K562 (cell line): ENCODE data around the gene PITPNC1. TPM values are rescaled to one million over a fixed set of nuclear protein-coding genes. Genes with fewer than 3 reads are reported as not detected.

Source experiments
- ARHGAP35 ChIP-seq: fragments of 450-650 bp; IDR thresholded peaks from 2 replicates; pipeline ENCODE4 v1.6.1; 2018; ENCODE audit not compliant: partially characterized antibody
- CEBPG ChIP-seq, 3 experiments: fragments of 200-800 bp in 1 of 3; sonication (Bioruptor generic) in 1 of 3; sonication (generic) in 1 of 3; formaldehyde crosslinking in 1 of 3; IDR thresholded peaks in 2 of 3; conservative IDR thresholded peaks in 1 of 3; 2 replicates each; pipeline versions ENCODE4 v1.6.1 to v1.8.0; 2016 to 2022; ENCODE audit warnings: missing compliant biosample characterization in 2 of 3, missing genetic modification characterization in 2 of 3, mild to moderate bottlenecking in 1 of 3, missing genetic modification reagents in 1 of 3
- HMGXB4 ChIP-seq: sonication (generic); formaldehyde crosslinking; IDR thresholded peaks from 2 replicates; pipeline ENCODE4 v1.8.1; 2023; ENCODE audit warnings: mild to moderate bottlenecking, missing genetic modification reagents
- SIN3A ChIP-seq, 2 experiments: fragments of 150-350 bp in 1 of 2; IDR thresholded peaks; 2 replicates each; pipeline ENCODE4 v1.6.1; 2011 to 2016; ENCODE audit warnings: borderline replicate concordance in 2 of 2, low read depth in 2 of 2, low read length in 2 of 2, mild to moderate bottlenecking in 2 of 2, moderate library complexity in 2 of 2; ENCODE audit not compliant: control insufficient read depth in 1 of 2
- UBTF ChIP-seq, 2 experiments: IDR thresholded peaks; 2 replicates each; pipeline ENCODE4 v1.6.1; 2012; ENCODE audit warnings: improper control_type of control experiment in 2 of 2, low read depth in 2 of 2, low read length in 2 of 2, borderline replicate concordance in 1 of 2
- ZNF121 ChIP-seq: sonication (generic); formaldehyde crosslinking; conservative IDR thresholded peaks from 2 replicates; pipeline ENCODE4 v1.8.0; 2022; ENCODE audit warnings: missing genetic modification reagents
- polyA plus RNA-seq, 8 experiments: library from polyadenylated mRNA; depleted of rRNA in 4 of 8; stranded (reverse) in 5 of 8; unstranded in 3 of 8; fragments of >200 nt; fragmentation: Nextera tagmentation in 2 of 8; fragmentation: Illumina TruSeq in 1 of 8; extraction: Ambion mirVana in 2 of 8; extraction: Trizol in 1 of 8; gene quantifications; 2 replicates each; pipeline versions ENCODE4 v1.2.1 to v1.2.3, GENCODE V29; 2011 to 2014; ENCODE audit warnings: inconsistent platforms in 1 of 8, missing spikeins in 1 of 8
- total RNA-seq, 7 experiments: library from RNA; depleted of rRNA in 6 of 7; stranded (reverse); fragments of >200 nt in 6 of 7; fragmentation: Illumina TruSeq in 2 of 7; extraction: Trizol in 2 of 7; gene quantifications; 2 replicates each; pipeline versions ENCODE4 v1.2.1 to v1.2.3, GENCODE V29; 2011 to 2021; ENCODE audit warnings: low replicate concordance in 1 of 7

PITPNC1 gene
- total and polyA plus RNA-seq, 9 of the 15 experiments (the other 6 are each of a cell fraction or from before 2014, with no cell fraction given): 0.11 to 1.1 (median 0.65) TPM

- TF ChIP-seq ARHGAP35 (no peak), HMGXB4 (CRISPR knock-in tag) (no peak), ZNF121 (peak; percentile 37; the same call in 1 of the 2 replicates), CEBPG (CRISPR knock-in tag; IDR thresholded peaks at IDR 0.05) (no peak), CEBPG (tag; conservative IDR thresholded peaks at IDR 0.05 in 1 of 2, IDR thresholded peaks at IDR 0.05 in 1 of 2) (no peak), SIN3A (IDR thresholded peaks at IDR 0.05; ENCODE audit: borderline replicate concordance in 2 of 2, control insufficient read depth in 1 of 2, low read depth in 2 of 2, low read length in 2 of 2) (no peak), UBTF (IDR thresholded peaks at IDR 0.05; ENCODE audit: borderline replicate concordance in 1 of 2, low read depth in 2 of 2, low read length in 2 of 2) (no peak)
Measured at GRCh38 chr17:67663457-67663856, 286.4 kb downstream of the PITPNC1 start (continued).
